HL-60 (cell line): ENCODE data around the gene UNCX.

Experiments used
- CTCF ChIP-seq: IDR thresholded peaks from one replicate; pipeline ENCODE4 v1.5.1; 2011; ENCODE audit warnings: low read length, control low read depth, inconsistent platforms; ENCODE audit not compliant: insufficient read depth
- POLR2AphosphoS5 ChIP-seq: IDR thresholded peaks from 2 replicates; pipeline ENCODE4 v1.6.1; 2012; ENCODE audit warnings: low read depth
- REST ChIP-seq: IDR thresholded peaks from 2 replicates; pipeline ENCODE4 v1.6.1; 2012; ENCODE audit warnings: low read depth; ENCODE audit not compliant: insufficient replicate concordance

- TF ChIP-seq CTCF (no peak), REST (no peak), POLR2AphosphoS5 (no peak)
These were observed 51.5 kb downstream of the UNCX start for GRCh38 chr7:1283941-1284742.
